Hepatocyte (in vitro differentiated cells): Measurements from ENCODE around the gene TCF12. TPM values are rescaled to one million over a fixed set of nuclear protein-coding genes. Genes with fewer than 3 reads are reported as not detected.
"Not testable (repeated sequence)": the region's sequence is repeated elsewhere in the genome, so short reads cannot be mapped to it uniquely, and the experiment has no call there.

Experiments used
- DNase-seq: peaks from one replicate; pipeline ENCODE4 v3.0.0-alpha.2; 2016; ENCODE audit warnings: low spot score
- H2AFZ ChIP-seq: fragments of 200-600 bp; sonication (generic); 2 replicates; pipeline ENCODE4 v1.6.0; 2016; ENCODE audit warnings: antibody characterized with exemption, mild to moderate bottlenecking
- H3K27ac ChIP-seq: fragments of 200-600 bp; sonication (generic); 2 replicates; pipeline ENCODE4 v1.5.1; 2016; ENCODE audit warnings: mild to moderate bottlenecking
- H3K27me3 ChIP-seq: fragments of 200-600 bp; sonication (generic); 2 replicates; pipeline ENCODE4 v1.6.1; 2016
- H3K36me3 ChIP-seq: fragments of 200-600 bp; sonication (generic); replicated peaks from 2 replicates; pipeline ENCODE4 v1.5.1; 2016; ENCODE audit warnings: low read depth; ENCODE audit not compliant: insufficient read depth
- H3K4me1 ChIP-seq: fragments of 200-600 bp; sonication (generic); 2 replicates; pipeline ENCODE4 v1.5.1; 2016; ENCODE audit warnings: mild to moderate bottlenecking, moderate library complexity; ENCODE audit not compliant: insufficient read depth
- H3K4me2 ChIP-seq: fragments of 200-600 bp; sonication (generic); 2 replicates; pipeline ENCODE4 v1.6.0; 2016
- H3K4me3 ChIP-seq: fragments of 200-600 bp; sonication (generic); 2 replicates; pipeline ENCODE4 v1.5.1; 2016; ENCODE audit warnings: mild to moderate bottlenecking
- H3K79me2 ChIP-seq: fragments of 200-600 bp; sonication (generic); 2 replicates; pipeline ENCODE4 v1.6.0; 2017; ENCODE audit warnings: mild to moderate bottlenecking
- H3K9me2 ChIP-seq: fragments of 200-600 bp; sonication (generic); replicated peaks from 2 replicates; pipeline ENCODE4 v1.6.0; 2017; ENCODE audit warnings: mild to moderate bottlenecking; ENCODE audit not compliant: insufficient read depth
- H3K9me3 ChIP-seq: fragments of 200-600 bp; sonication (generic); 2 replicates; pipeline ENCODE4 v1.5.1; 2016; ENCODE audit warnings: low read depth, mild to moderate bottlenecking
- H4K20me1 ChIP-seq: fragments of 200-600 bp; sonication (generic); 2 replicates; pipeline ENCODE4 v1.6.0; 2016; ENCODE audit warnings: mild to moderate bottlenecking; ENCODE audit not compliant: insufficient read depth, poor library complexity, severe bottlenecking
- CTCF ChIP-seq: fragments of 200-600 bp; sonication (generic); IDR thresholded peaks from 2 replicates; pipeline ENCODE4 v1.5.1; 2016; ENCODE audit warnings: antibody characterized with exemption, mild to moderate bottlenecking; ENCODE audit not compliant: poor library complexity
- EZH2 ChIP-seq: fragments of 200-600 bp; sonication (generic); IDR thresholded peaks from 2 replicates; pipeline ENCODE4 v1.6.1; 2016; ENCODE audit warnings: antibody characterized with exemption, mild to moderate bottlenecking, borderline replicate concordance
- EZH2phosphoT487 ChIP-seq: fragments of 200-600 bp; sonication (generic); IDR thresholded peaks from one replicate; pipeline ENCODE4 v1.6.1; 2018; ENCODE audit warnings: antibody characterized with exemption, mild to moderate bottlenecking, low read depth, moderate library complexity; ENCODE audit not compliant: unreplicated experiment, severe bottlenecking
- WGBS: methylation state at CpG from one replicate; pipeline ENCODE4 v1.1.6; 2016; ENCODE audit warnings: low lambda C conversion rate; ENCODE audit errors: missing lambda C conversion rate; 5-methylcytosine and 5-hydroxymethylcytosine counted together
- polyA plus RNA-seq: library from polyadenylated mRNA; unstranded; fragments of >200 nt; fragmentation: Nextera tagmentation; extraction: Ambion mirVana; gene quantifications from 2 replicates; pipeline ENCODE4 v1.2.1, GENCODE V29; 2016
- total RNA-seq: library from RNA; depleted of rRNA; stranded (reverse); fragments of >200 nt; gene quantifications from 2 replicates; pipeline ENCODE4 v1.2.3, GENCODE V29; 2014

Gene TCF12
- total and polyA plus RNA-seq, 2 experiments from 2014 or later, result 42.0 to 93.2 TPM

GRCh38 chr15:57094321-57095257, 176.1 kb downstream of the TCF12 start:
- Histone ChIP-seq H3K9me3 (no peaks in the 10 kb centered on the region), H4K20me1 (peaks cover 9% of the 10 kb centered on the region), H3K4me3 (no peak overlapping the region), H3K79me2 (peaks cover 28% of the 10 kb centered on the region), H3K27me3 (no peaks in the 10 kb centered on the region), H3K9me2 (no peaks in the 10 kb centered on the region), H2AFZ (no peak overlapping the region), H3K36me3 (no peaks in the 10 kb centered on the region), H3K4me1 (peaks cover 7% of the 10 kb centered on the region), H3K27ac (no peak overlapping the region), H3K4me2 (no peak overlapping the region)
- TF ChIP-seq EZH2phosphoT487 (no peak), EZH2 (no peak), CTCF (no peak)
- WGBS, result 88% methylated on average over 6 of the region's 6 CpGs
- DNase-seq, result no peak

DNA sequence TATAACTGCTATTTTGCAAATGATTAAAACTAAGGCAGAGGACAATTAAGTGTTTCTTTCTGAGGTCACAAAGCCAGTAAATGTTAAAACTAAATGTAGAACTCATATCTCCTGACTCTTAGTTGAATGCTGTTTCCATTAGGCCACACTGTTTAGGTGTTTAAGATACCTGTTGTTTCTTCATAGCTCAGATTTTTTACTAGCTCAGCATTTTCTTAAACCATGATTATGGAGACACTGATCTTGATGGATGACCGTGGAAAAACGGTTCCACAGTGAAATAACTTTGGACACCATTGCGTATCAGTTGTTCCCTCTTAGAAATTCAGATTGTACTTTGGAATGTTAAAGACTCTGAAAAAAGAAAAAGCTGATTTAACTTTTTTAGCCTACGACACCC, 177.5 kb downstream of the TCF12 start:
- Histone ChIP-seq H3K4me2 (no peak overlapping the region), H3K27me3 (no peaks in the 10 kb centered on the region), H3K9me2 (no peaks in the 10 kb centered on the region), H2AFZ (no peak overlapping the region), H4K20me1 (no peaks in the 10 kb centered on the region), H3K9me3 (no peaks in the 10 kb centered on the region), H3K36me3 (no peaks in the 10 kb centered on the region), H3K79me2 (peaks cover 24% of the 10 kb centered on the region), H3K27ac (no peak overlapping the region), H3K4me3 (no peak overlapping the region), H3K4me1 (peaks cover under 1% of the 10 kb centered on the region)
- TF ChIP-seq EZH2phosphoT487 (no peak), EZH2 (no peak), CTCF (no peak)
- DNase-seq, result no peak
- 82% methylated on average over 4 of the region's 4 CpGs for WGBS

DNA sequence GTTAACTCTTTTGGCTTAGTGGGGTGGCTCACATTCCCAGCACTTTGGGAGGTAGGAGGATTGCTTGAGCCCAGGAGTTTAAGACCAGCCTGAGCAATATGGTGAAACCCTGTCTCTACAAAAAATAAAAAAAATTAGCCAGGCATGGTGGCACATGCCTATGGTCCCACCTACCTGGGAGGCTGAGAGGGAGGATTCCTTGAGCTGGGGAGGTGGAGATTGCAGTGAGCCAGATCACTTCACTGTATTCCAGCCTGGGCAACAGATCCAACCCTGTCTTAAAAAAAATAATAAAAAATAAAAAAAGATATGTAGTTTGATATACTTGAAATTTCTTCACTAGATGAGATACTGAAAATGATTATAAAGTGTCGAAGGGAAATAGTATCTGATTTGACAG, 178.8 kb downstream of the TCF12 start:
- Histone ChIP-seq H3K4me3 (no peak overlapping the region), H2AFZ (no peak overlapping the region), H3K4me1 (no peaks in the 10 kb centered on the region), H4K20me1 (no peaks in the 10 kb centered on the region), H3K4me2 (no peak overlapping the region), H3K79me2 (peaks cover 34% of the 10 kb centered on the region), H3K36me3 (no peaks in the 10 kb centered on the region), H3K9me2 (no peaks in the 10 kb centered on the region), H3K27me3 (no peaks in the 10 kb centered on the region), H3K27ac (no peak overlapping the region), H3K9me3 (no peaks in the 10 kb centered on the region)
- TF ChIP-seq EZH2 (no peak), CTCF (no peak), EZH2phosphoT487 (no peak)
- no peak for DNase-seq
- WGBS, result 100% methylated on average over 1 of the region's 1 CpG

DNA sequence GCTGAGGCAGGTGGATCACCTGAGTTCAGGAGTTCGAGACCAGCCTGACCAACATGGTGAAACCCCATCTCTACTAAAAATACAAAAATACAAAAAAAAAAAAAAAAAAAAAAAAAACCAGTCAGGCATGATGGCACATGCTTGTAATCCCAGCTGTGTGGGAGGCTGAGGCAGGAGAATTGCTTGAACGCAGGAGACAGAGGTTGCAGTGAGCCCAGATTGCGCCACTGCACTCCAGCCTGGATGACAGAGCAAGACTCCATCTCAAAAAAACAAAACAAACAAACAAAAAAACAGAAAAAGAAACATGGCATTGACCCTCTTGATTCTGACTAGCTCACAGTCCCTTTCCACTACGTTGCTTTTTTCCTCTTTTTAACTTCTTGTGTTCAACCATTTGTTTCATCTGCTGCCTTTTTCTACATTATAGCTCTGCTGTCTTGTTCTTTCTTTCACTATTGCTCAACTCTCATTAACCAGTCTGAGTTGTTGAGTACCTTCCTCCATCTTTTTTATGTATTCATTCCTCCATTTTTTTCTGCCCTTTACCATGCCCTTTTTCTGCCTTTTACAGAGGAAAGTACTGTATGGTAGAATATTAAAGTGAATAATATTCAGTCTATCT, 179.6 kb downstream of the TCF12 start:
- H2AFZ ChIP-seq, result not testable (repeated sequence)

More for the DNA sequence above, 179.6 kb downstream of the TCF12 start:
- not testable (repeated sequence) for H3K9me2 ChIP-seq, H3K36me3 ChIP-seq, H3K27me3 ChIP-seq, H3K4me2 ChIP-seq, H4K20me1 ChIP-seq, H3K9me3 ChIP-seq, DNase-seq, H3K4me1 ChIP-seq, H3K27ac ChIP-seq, H3K4me3 ChIP-seq
- 93% methylated on average over 4 of the region's 4 CpGs for WGBS
- peaks cover 37% of the 10 kb centered on the region for H3K79me2 ChIP-seq
